GM12878 (cell line): ENCODE results near the gene STEAP1B. TPM values are rescaled to one million over a fixed set of nuclear protein-coding genes. Genes with fewer than 3 reads are reported as not detected.
A peak's percentile ranks its signal among the peaks of the same experiment; 100 is the strongest.
"Not testable (repeated sequence)": the region's sequence is repeated elsewhere in the genome, so short reads cannot be mapped to it uniquely, and the experiment has no call there.

Experiments
- ATAC-seq: fragments of 200-7000 bp; cut with Tn5 transposase; 3 replicates; pipeline ENCODE4 v1.9.1; 2020; ENCODE audit warnings: mild to moderate bottlenecking, moderate library complexity
- BruUV-seq: library from RNA; stranded (reverse); fragments of 400-500 nt; replicated peaks from 2 replicates; lab custom pipeline; 2021; lab: Mats Ljungman, UMichigan
- CTCF ChIA-PET: fragments of 300-600 bp; sonication (Branson Sonifier 250); formaldehyde crosslinking; extraction: SDS; loops from one replicate; lab custom pipeline; 2021; ENCODE audit warnings: inconsistent platforms; lab: Yijun Ruan, JAX
- POLR2A ChIA-PET: fragments of 350-600 bp; formaldehyde crosslinking; extraction: SDS; loops from one replicate; lab custom pipeline; 2021; ENCODE audit warnings: inconsistent platforms; lab: Charles Lee
- RAD21 ChIA-PET: fragments of 300-600 bp; sonication (Branson Sonifier 250); formaldehyde crosslinking; loops from one replicate; lab custom pipeline; 2023; ENCODE audit warnings: antibody characterized with exemption; ENCODE audit not compliant: unreplicated experiment; lab: Charles Lee
- SMC1A ChIA-PET: fragments of 300-600 bp; sonication (Branson Sonifier 250); formaldehyde crosslinking; loops from one replicate; lab custom pipeline; 2023; ENCODE audit not compliant: unreplicated experiment, uncharacterized antibody; lab: Charles Lee
- DNase-seq: peaks from one replicate; pipeline ENCODE4 v3.0.0-alpha.2; 2011; ENCODE audit warnings: low read depth, low spot score
- FAIRE-seq: peaks from 3 replicates; lab custom pipeline; 2011; peaks lifted over from hg19 to GRCh38; lab: Jason Lieb, UNC
- H2AFZ ChIP-seq: 2 replicates; pipeline ENCODE4 v1.6.0; 2011; ENCODE audit warnings: low read depth, low read length, control low read depth; ENCODE audit not compliant: control insufficient read depth
- H3K27ac ChIP-seq: 2 replicates; pipeline ENCODE4 v1.5.1; 2011; ENCODE audit warnings: control low read depth; ENCODE audit not compliant: control insufficient read depth, insufficient read depth
- H3K27me3 ChIP-seq, 2 experiments: replicated peaks in 1 of 2; 2 replicates each; pipeline versions ENCODE4 v1.6.0 to v1.6.1; 2011; ENCODE audit warnings: low read length in 1 of 2; ENCODE audit not compliant: control insufficient read depth in 2 of 2, insufficient read depth in 2 of 2
- H3K36me3 ChIP-seq, 2 experiments: 2 replicates each; pipeline ENCODE4 v1.5.1; 2011; ENCODE audit warnings: low read length in 1 of 2; ENCODE audit not compliant: control insufficient read depth in 2 of 2, insufficient read depth in 2 of 2
- H3K4me1 ChIP-seq: 2 replicates; pipeline ENCODE4 v1.6.1; 2011; ENCODE audit warnings: mild to moderate bottlenecking, low read length, moderate library complexity, mixed read lengths; ENCODE audit not compliant: control insufficient read depth, insufficient read depth
- H3K4me2 ChIP-seq: 2 replicates; pipeline ENCODE4 v1.6.0; 2011; ENCODE audit warnings: control low read depth; ENCODE audit not compliant: control insufficient read depth, insufficient read depth
- H3K4me3 ChIP-seq: fragments of 200-600 bp; sonication (generic); 2 replicates; pipeline ENCODE4 v1.5.1; 2016
- H3K79me2 ChIP-seq: 2 replicates; pipeline ENCODE4 v1.6.0; 2011; ENCODE audit warnings: low read length; ENCODE audit not compliant: control insufficient read depth, insufficient read depth
- H3K9ac ChIP-seq: 2 replicates; pipeline ENCODE4 v1.8.0; 2011; ENCODE audit warnings: low read length, control low read depth, mixed read lengths; ENCODE audit not compliant: control insufficient read depth, insufficient read depth
- H3K9me3 ChIP-seq: replicated peaks from 3 replicates; pipeline ENCODE4 v1.5.1; 2011; ENCODE audit warnings: mild to moderate bottlenecking, low read length; ENCODE audit not compliant: control insufficient read depth, insufficient read depth
- H4K20me1 ChIP-seq: 2 replicates; pipeline ENCODE4 v1.6.0; 2011; ENCODE audit not compliant: control insufficient read depth, insufficient read depth
- RAD21 ChIP-seq: IDR thresholded peaks from 2 replicates; pipeline ENCODE4 v1.6.1; 2011; ENCODE audit warnings: mild to moderate bottlenecking, low read depth, low read length, moderate library complexity; ENCODE audit not compliant: insufficient read depth
- SMC3 ChIP-seq: IDR thresholded peaks from 2 replicates; pipeline ENCODE4 v1.6.1; 2011; ENCODE audit warnings: low read length, improper control_type of control experiment, borderline replicate concordance
- WGBS: methylation state at CpG from one replicate; pipeline ENCODE4 v1.1.6; 2016; ENCODE audit warnings: low lambda C conversion rate; ENCODE audit not compliant: insufficient replicate concordance, insufficient coverage; ENCODE audit errors: missing lambda C conversion rate; 5-methylcytosine and 5-hydroxymethylcytosine counted together
- in situ Hi-C: fragments of 300-500 bp; cut with MboI; formaldehyde crosslinking; loops from 9 replicates; pipeline ENCODE4 v1.14.3; 2018; ENCODE audit warnings: mixed read lengths
- intact Hi-C: fragments of 100-400 bp; cut with micrococcal nuclease; formaldehyde crosslinking; loops from one replicate; pipeline ENCODE4 v1.14.2; 2022; ENCODE audit not compliant: unreplicated experiment
- polyA plus RNA-seq, 11 experiments: library from polyadenylated mRNA; depleted of rRNA in 4 of 11; unstranded in 6 of 11; stranded (reverse) in 5 of 11; fragments of >200 nt; fragmentation: Nextera tagmentation in 4 of 11; fragmentation: Illumina TruSeq in 1 of 11; extraction: Ambion mirVana in 4 of 11; extraction: Trizol in 1 of 11; gene quantifications; 1 replicate in 1 of 11; 2 replicates in 10 of 11; pipeline versions ENCODE4 v1.2.1 to v1.2.3, GENCODE V29; 2011 to 2016; ENCODE audit warnings: inconsistent platforms in 2 of 11, missing spikeins in 2 of 11, low read depth in 1 of 11
- total RNA-seq, 4 experiments: library from RNA; depleted of rRNA in 3 of 4; stranded (reverse); fragments of >200 nt in 3 of 4; fragmentation: Illumina TruSeq in 1 of 4; extraction: Trizol in 1 of 4; gene quantifications; 2 replicates each; pipeline versions ENCODE4 v1.2.1 to v1.2.3, GENCODE V29; 2013 to 2021
- TF ChIP-seq, protein P1 (sequence below), 3 experiments: IDR thresholded peaks in 2 of 3; conservative IDR thresholded peaks in 1 of 3; 2 replicates each; pipeline ENCODE4 v1.5.1; 2011; ENCODE audit warnings: low read depth in 3 of 3, low read length in 3 of 3, mild to moderate bottlenecking in 3 of 3, control low read depth in 2 of 3, moderate library complexity in 2 of 3, inconsistent platforms in 1 of 3, mixed read lengths in 1 of 3; ENCODE audit not compliant: control insufficient read depth in 2 of 3, insufficient read depth in 1 of 3; ENCODE audit errors: extremely low read depth in 1 of 3

Gene STEAP1B
- total and polyA plus RNA-seq, 10 of the 15 experiments (the other 5 are each of a cell fraction or from before 2014, with no cell fraction given), result 0.14 TPM; not detected in 9

- H3K9me3 ChIP-seq, H3K27ac ChIP-seq, DNase-seq, H3K36me3 ChIP-seq, H3K4me3 ChIP-seq, POLR2A ChIA-PET, in situ Hi-C loops, intact Hi-C loops, H3K9ac ChIP-seq, FAIRE-seq, H2AFZ ChIP-seq, BruUV-seq, H3K4me1 ChIP-seq, H4K20me1 ChIP-seq, H3K4me2 ChIP-seq, RAD21 ChIA-PET, H3K27me3 ChIP-seq, ATAC-seq, H3K79me2 ChIP-seq: not testable (repeated sequence)
- WGBS, result 34% methylated on average over 5 of the region's 5 CpGs
- ChIA-PET CTCF (interaction anchor here (0.7 to 2.7 kb wide), 2 partner anchors 392 to 402 kb away, joined by 3 to 15 read pairs; no protein-coding TSS in a partner anchor), SMC1A (interaction anchor here (0.6 to 1.2 kb wide), 2 partner anchors 231 to 402 kb away, joined by 3 to 5 read pairs; no protein-coding TSS in a partner anchor)
These were observed 2.1 kb upstream of the STEAP1B start for GRCh38 chr7:22502104-22502503.

- H3K4me1 ChIP-seq, H2AFZ ChIP-seq, H3K27ac ChIP-seq, POLR2A ChIA-PET, in situ Hi-C loops, H3K79me2 ChIP-seq, intact Hi-C loops, H3K9ac ChIP-seq, H3K4me2 ChIP-seq, H3K36me3 ChIP-seq, DNase-seq, H3K9me3 ChIP-seq, H4K20me1 ChIP-seq, H3K4me3 ChIP-seq, BruUV-seq, RAD21 ChIA-PET, H3K27me3 ChIP-seq, FAIRE-seq: not testable (repeated sequence)
- SMC1A ChIA-PET, result interaction anchor here (0.6 to 1.2 kb wide), 2 partner anchors 231 to 401 kb away, joined by 3 to 5 read pairs; no protein-coding TSS in a partner anchor
- WGBS, result 18% methylated on average over 4 of the region's 4 CpGs
- peak; percentile 32; the same call in 1 of the 3 replicates for ATAC-seq
- CTCF ChIA-PET, result interaction anchor here (1.2 to 2.7 kb wide), 2 partner anchors 391 to 406 kb away, joined by 3 to 15 read pairs; no protein-coding TSS in a partner anchor
- TF ChIP-seq RAD21 (peak; percentile 51), SMC3 (peak; percentile 32; the same call in 1 of the 2 replicates)
- TF ChIP-seq, protein P1, sequence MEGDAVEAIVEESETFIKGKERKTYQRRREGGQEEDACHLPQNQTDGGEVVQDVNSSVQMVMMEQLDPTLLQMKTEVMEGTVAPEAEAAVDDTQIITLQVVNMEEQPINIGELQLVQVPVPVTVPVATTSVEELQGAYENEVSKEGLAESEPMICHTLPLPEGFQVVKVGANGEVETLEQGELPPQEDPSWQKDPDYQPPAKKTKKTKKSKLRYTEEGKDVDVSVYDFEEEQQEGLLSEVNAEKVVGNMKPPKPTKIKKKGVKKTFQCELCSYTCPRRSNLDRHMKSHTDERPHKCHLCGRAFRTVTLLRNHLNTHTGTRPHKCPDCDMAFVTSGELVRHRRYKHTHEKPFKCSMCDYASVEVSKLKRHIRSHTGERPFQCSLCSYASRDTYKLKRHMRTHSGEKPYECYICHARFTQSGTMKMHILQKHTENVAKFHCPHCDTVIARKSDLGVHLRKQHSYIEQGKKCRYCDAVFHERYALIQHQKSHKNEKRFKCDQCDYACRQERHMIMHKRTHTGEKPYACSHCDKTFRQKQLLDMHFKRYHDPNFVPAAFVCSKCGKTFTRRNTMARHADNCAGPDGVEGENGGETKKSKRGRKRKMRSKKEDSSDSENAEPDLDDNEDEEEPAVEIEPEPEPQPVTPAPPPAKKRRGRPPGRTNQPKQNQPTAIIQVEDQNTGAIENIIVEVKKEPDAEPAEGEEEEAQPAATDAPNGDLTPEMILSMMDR (IDR thresholded peaks at IDR 0.05 in 2 of 3, conservative IDR thresholded peaks at IDR 0.05 in 1 of 3; ENCODE audit: control insufficient read depth in 2 of 3, extremely low read depth in 1 of 3, insufficient read depth in 1 of 3, low read depth in 3 of 3, low read length in 3 of 3), result peak; percentile 20 to 30 (median 21); a peak in 2 of 6 replicates
These were observed 1.3 kb upstream of the STEAP1B start for GRCh38 chr7:22501336-22501735.
